Measurements from ENCODE around the gene OR4E1.
"Not testable (repeated sequence)": the region's sequence is repeated elsewhere in the genome, so short reads cannot be mapped to it uniquely, and the experiment has no call there.

The OR4E1 gene, protein sequence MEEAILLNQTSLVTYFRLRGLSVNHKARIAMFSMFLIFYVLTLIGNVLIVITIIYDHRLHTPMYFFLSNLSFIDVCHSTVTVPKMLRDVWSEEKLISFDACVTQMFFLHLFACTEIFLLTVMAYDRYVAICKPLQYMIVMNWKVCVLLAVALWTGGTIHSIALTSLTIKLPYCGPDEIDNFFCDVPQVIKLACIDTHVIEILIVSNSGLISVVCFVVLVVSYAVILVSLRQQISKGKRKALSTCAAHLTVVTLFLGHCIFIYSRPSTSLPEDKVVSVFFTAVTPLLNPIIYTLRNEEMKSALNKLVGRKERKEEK

GRCh38 chr14:21673718-21674117 lies at the start of gene OR4E1:
Gene OR4E1 (minus strand): TSS chr14:21673818. CDS start chr14:21670935, 2,883 bp downstream.
- no peak for DNase-seq

- DNase-seq, result no peak
These were observed 47.9 kb upstream of the OR4E1 start for GRCh38 chr14:21721504-21721903.

DNA sequence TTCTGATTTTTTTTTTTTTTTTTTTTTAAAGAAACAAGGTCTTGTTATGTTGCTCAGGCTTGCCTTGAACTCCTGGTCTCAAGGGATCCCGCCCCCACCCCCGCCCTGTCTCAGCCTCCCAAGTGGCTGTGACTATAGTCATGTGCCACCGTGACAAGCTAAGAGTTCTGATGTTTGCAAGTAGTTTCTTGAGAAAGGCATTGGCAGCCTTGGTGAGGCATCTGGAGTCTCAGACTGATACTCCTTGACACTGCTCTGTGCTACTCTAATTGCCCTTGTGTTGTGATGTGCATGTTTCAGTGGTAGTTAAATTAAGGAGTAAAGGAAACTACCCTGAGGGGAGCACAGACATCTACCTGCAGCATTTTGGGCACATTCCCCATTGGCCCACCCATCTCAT lies 46.2 kb upstream of the OR4E1 start:
- no peak for DNase-seq

GRCh38 chr14:21714318-21714929 lies 40.8 kb upstream of the OR4E1 start:
- no peak for DNase-seq

- no peak for DNase-seq
These were observed 38.4 kb upstream of the OR4E1 start for GRCh38 chr14:21712036-21712435.

- no peak for DNase-seq
These were observed 37.8 kb upstream of the OR4E1 start for GRCh38 chr14:21711360-21711961.

- DNase-seq, result no peak
These were observed 30.7 kb upstream of the OR4E1 start for GRCh38 chr14:21704338-21704737.

DNA sequence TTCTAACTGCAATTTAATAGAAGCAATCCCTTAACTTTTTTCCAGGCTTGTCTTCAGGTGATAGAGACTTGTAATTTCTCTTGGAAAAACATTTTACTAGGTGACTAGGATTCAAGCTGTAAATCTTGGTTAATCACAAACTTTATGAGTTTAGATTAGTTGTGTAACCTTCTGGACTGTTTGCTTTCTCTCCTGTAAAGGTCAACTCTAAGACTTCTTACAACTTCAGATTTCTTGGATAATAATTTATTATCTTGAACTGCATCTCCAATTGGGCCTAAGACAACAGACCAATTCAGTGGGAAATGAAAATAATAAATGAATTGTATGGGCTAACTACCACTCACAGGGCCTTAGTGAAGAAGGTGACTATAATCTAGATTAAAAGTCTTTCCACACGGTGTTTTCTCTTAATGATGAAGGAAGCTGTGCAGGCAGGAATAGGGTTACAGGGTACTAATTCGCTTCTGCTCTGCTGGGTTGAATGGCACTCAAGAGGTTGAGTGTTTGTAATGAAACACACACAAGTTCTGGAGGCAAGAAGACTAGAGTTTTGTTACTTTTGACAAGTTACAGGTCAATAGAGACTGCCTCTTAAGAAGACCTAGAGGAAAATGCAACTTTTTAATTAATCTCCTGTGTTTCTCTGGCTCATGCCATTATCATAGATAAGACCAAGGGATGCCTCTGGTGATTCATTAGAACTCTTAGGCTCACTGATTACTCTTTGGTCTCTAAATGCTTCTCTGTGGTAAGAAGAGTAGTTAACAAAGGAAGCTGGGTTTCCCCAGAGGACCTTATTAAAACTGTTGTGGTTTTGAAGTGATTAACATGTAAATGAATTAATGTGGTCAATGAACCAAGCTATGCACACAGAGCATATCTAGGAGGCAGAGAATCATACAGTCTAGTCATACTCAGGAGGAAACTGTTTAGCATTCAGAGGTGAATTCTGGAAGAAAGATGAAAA lies 30.0 kb upstream of the OR4E1 start:
- DNase-seq, result no peak

GRCh38 chr14:21702316-21702715 lies 28.7 kb upstream of the OR4E1 start:
- no peak for DNase-seq

GRCh38 chr14:21699551-21699950 lies 25.9 kb upstream of the OR4E1 start:
- DNase-seq, result no peak

DNA sequence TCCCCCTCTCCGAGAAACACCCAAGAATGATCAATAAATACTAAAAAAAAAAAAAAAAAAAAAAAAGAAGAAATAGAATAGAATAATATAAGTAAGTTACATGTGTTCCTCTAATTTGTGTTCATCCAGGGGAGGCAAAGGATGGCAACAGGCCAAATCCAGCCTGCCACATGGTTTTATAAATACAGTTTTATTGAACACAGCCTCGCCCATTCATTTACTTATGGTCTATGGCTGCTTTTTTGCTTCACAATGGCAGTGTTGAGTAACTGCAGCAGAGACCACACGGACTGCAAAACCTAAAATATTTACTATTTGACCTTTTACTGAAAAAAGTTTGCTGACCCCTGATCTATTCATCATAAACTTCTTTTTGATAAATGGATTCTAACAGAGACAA lies 24.9 kb upstream of the OR4E1 start:
- DNase-seq, result not testable (repeated sequence)

DNA sequence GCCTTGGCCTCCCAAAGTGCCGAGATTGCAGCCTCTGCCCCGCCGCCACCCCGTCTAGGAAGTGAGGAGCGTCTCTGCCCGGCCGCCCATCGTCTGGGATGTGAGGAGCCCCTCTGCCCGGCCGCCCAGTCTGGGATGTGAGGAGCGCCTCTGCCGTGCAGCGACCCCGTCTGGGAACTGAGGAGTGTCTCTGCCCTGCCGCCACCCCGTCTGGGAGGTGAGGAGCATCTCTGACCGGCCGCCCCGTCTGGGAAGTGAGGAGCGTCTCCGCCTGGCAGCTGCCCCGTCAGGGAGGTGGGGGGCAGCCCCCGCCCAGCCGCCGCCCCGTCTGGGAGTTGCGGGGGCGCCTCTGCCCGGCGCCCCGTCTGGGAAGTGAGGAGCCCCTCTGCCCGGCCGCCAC lies 24.0 kb upstream of the OR4E1 start:
- DNase-seq, result not testable (repeated sequence)

GRCh38 chr14:21694425-21694824 lies 20.8 kb upstream of the OR4E1 start:
- no peak for DNase-seq

DNA sequence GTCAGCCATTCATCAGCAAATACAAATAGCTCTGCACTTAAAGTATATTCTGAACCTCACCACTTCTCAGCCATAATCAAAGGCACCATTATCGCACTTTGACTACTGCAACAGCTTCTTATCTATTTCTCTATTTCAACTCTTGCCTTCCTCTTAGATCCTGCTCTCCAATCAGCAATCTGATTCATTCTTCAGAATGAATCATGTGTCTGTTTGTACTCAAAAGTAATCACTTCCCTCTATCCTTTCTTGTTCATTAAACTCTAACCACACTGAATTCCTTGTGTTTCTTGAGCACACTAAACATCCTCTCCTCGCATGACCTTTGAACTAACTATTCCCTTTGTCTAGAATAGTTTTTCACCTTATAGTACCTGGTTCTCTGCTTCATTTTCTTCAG lies 12.8 kb upstream of the OR4E1 start:
- DNase-seq, result no peak

- DNase-seq, result no peak
These were observed 6.5 kb upstream of the OR4E1 start for GRCh38 chr14:21680072-21680471.

DNA sequence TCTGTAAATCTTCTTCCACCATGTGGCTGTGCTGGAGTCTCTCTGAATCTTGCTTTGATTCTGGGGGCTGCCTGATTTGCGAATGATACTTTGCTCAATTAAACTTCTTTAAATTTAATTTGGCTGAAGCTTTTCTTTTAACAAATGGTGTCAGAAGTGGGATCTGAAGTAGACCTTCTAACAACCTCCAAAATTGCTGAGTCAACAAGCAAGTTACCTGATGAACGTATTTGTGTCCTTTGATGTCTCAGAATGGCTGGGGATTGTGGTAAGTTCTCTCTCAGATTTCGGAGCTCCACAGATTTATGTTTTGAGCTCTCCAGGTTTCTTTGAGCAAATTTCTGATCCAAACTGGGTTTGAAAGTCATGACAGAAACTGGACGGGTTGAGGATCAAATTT lies 1.9 kb upstream of the OR4E1 start:
- DNase-seq, result no peak

DNA sequence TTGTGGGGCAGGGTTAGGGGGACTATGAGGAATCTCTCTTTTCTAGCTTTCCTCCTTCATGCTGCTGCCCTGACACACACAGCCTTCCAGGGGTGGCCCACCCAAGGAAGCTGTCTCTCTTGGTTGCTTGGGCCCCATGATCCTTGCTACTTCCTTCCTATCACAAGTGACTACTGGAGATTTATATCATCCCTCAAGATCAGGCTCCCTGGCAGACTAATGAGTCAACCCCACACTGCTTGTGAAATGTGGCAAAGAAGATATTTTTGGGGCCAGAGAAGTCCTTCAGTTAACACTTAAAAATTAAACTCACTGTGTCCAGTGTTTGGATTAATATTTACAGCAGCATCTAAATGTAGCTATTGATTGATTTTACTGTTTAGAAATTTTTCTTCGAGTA lies 1.5 kb downstream of the OR4E1 start:
- no peak for DNase-seq

GRCh38 chr14:21671371-21671770 lies 2.2 kb downstream of the OR4E1 start:
- no peak for DNase-seq

DNA sequence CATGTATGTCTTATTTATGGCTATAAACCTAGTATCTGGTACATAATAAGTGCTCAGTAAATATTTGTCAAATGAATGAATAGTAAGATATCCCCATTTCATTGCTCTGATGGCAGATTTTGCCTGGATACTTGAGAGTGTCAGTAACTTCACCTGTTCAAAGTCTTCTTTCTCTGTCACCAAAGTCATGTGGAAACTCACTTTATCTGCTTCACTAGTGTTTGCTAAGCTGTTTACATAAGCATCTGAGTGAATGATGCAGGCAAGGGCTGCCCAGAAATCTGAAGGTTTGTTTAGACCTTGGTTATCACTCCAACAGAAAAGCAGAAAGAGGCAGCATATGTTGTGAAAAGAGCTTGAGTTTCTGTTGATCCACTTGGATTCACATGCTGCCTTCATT lies 4.3 kb downstream of the OR4E1 start:
- no peak for DNase-seq

GRCh38 chr14:21668377-21668776 lies 5.2 kb downstream of the OR4E1 start:
- DNase-seq, result no peak

- no peak for DNase-seq
These were observed 16.6 kb downstream of the OR4E1 start for GRCh38 chr14:21656980-21657379.

DNA sequence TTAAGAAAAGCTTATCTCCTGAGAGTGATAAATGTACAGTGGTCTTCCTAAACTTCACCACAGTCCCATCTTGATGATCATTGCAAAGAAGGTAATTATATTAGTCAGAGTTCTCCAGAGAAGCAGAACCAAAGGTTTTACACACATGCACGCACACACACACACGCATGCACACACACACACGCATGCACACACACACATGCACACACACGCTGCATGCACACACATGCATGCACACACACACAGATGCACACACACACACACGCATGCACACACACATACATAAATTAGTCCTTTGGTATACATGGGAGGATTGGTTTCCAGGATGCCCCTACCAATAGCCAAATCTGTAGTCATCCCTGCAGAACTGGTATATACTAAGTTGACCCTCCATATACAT lies 19.4 kb downstream of the OR4E1 start:
- DNase-seq, result no peak

- no peak for DNase-seq
These were observed 20.2 kb downstream of the OR4E1 start, which contains the start of gene OR4E2 for GRCh38 chr14:21653331-21653885. Gene OR4E2 (plus strand): TSS chr14:21653835. CDS start chr14:21665083, 11,248 bp downstream.

Measured in GOT3 (cell line).